Measurements from ENCODE around the gene NTM.

The NTM gene

DNA sequence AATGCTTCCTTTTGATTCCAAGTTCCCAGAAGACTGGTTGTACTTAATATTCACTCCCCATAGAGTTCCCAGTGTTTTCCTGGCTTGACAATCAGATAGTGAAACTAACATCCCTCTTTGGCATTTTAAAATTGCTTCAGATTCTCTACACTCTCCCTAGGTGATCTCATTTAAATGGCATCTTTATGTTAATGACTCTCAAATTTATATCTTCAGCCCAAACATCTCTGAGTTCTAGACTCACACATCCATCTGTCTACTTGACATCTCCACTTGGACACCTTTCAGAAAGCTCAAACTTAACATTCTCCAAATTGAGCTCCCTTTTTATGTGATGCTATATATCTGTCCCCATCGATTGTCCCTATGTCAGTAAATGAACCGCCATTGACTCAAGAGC is 232.0 kb downstream of the NTM start:
- TF ChIP-seq TAF1 (IDR thresholded peaks at IDR 0.05; ENCODE audit: low read depth, low read length) (no peak), PAX5 (IDR thresholded peaks at IDR 0.05; ENCODE audit: insufficient read depth, low read length, severe bottlenecking) (no peak), SPI1 (IDR thresholded peaks at IDR 0.05; ENCODE audit: low read depth, low read length) (no peak), POLR2A (IDR thresholded peaks at IDR 0.05; ENCODE audit: low read depth, low read length) (no peak), POU2F2 (IDR thresholded peaks at IDR 0.05; ENCODE audit: low read depth, low read length) (no peak), POLR2AphosphoS5 (IDR thresholded peaks at IDR 0.05; ENCODE audit: low read depth, low read length) (no peak)
- DNase-seq (ENCODE audit: insufficient read length, low spot score) (no peak), FAIRE-seq (no peak)

DNA sequence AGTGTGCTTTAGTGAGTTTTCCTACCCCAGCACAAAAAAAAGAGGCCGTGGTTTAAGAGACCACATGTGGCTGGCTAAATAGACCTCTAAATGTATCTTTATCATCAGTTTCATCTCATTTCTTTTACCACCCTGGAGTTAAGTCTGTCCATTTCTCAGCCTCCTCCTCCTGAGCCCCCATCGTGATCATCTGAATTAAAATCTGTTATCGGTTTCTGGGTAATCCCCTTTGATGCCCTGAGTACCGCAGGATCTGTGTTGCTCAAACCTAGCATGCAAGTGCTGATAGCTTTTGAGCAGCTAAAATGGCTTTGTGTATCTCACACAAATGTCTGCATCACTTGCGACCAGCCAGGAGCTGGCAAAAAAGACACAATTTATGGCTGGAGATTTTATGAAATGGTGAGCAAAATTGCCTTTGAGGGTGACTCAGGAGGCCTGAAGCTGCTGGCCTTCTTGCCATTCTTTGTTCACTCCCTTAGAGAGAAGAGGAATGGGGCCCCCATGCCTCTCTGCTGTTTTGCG is 236.5 kb downstream of the NTM start:
- TF ChIP-seq POLR2A (IDR thresholded peaks at IDR 0.05; ENCODE audit: low read depth, low read length), result no peak
- no peak for TF ChIP-seq POU2F2 (IDR thresholded peaks at IDR 0.05; ENCODE audit: low read depth, low read length)
- TF ChIP-seq PAX5 (IDR thresholded peaks at IDR 0.05; ENCODE audit: insufficient read depth, low read length, severe bottlenecking), result no peak
- TF ChIP-seq TAF1 (IDR thresholded peaks at IDR 0.05; ENCODE audit: low read depth, low read length), result no peak
- no peak for TF ChIP-seq POLR2AphosphoS5 (IDR thresholded peaks at IDR 0.05; ENCODE audit: low read depth, low read length)
- no peak for TF ChIP-seq SPI1 (IDR thresholded peaks at IDR 0.05; ENCODE audit: low read depth, low read length)
- DNase-seq (ENCODE audit: insufficient read length, low spot score) (no peak), FAIRE-seq (no peak)

DNA sequence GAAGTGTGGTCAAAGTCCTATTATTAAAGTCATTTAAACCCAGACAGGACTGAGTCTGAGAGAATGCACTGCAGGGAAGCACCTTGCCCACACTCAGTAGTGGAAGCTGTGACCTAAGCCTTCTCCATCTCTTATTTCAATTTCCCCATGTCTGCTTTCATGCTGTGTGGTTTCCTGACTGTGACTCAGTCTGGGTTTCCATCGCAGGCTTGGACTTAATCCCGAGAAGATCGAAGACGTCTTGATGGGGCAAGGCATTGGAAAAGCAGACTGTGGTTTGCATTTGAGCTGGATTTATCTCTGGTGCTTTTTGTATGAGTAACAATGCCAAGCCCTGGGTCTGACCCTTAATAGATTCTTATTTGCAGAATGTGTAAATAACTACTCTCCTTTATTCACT is 238.9 kb downstream of the NTM start:
- DNase-seq (ENCODE audit: insufficient read length, low spot score), result no peak
- no peak for FAIRE-seq
- TF ChIP-seq POLR2AphosphoS5 (IDR thresholded peaks at IDR 0.05; ENCODE audit: low read depth, low read length), result no peak
- TF ChIP-seq POU2F2 (IDR thresholded peaks at IDR 0.05; ENCODE audit: low read depth, low read length), result no peak
- no peak for TF ChIP-seq POLR2A (IDR thresholded peaks at IDR 0.05; ENCODE audit: low read depth, low read length)
- TF ChIP-seq PAX5 (IDR thresholded peaks at IDR 0.05; ENCODE audit: insufficient read depth, low read length, severe bottlenecking), result no peak
- TF ChIP-seq TAF1 (IDR thresholded peaks at IDR 0.05; ENCODE audit: low read depth, low read length), result no peak
- no peak for TF ChIP-seq SPI1 (IDR thresholded peaks at IDR 0.05; ENCODE audit: low read depth, low read length)

GRCh38 chr11:131609921-131610320 is 239.5 kb downstream of the NTM start:
- no peak for TF ChIP-seq SPI1 (IDR thresholded peaks at IDR 0.05; ENCODE audit: low read depth, low read length)
- no peak for TF ChIP-seq PAX5 (IDR thresholded peaks at IDR 0.05; ENCODE audit: insufficient read depth, low read length, severe bottlenecking)
- no peak for TF ChIP-seq POU2F2 (IDR thresholded peaks at IDR 0.05; ENCODE audit: low read depth, low read length)
- TF ChIP-seq POLR2AphosphoS5 (IDR thresholded peaks at IDR 0.05; ENCODE audit: low read depth, low read length), result no peak
- no peak for TF ChIP-seq TAF1 (IDR thresholded peaks at IDR 0.05; ENCODE audit: low read depth, low read length)
- TF ChIP-seq POLR2A (IDR thresholded peaks at IDR 0.05; ENCODE audit: low read depth, low read length), result no peak
- FAIRE-seq, result no peak
- no peak for DNase-seq (ENCODE audit: insufficient read length, low spot score)

GRCh38 chr11:131611322-131611721 is 240.9 kb downstream of the NTM start:
- TF ChIP-seq SPI1 (IDR thresholded peaks at IDR 0.05; ENCODE audit: low read depth, low read length) (no peak), POU2F2 (IDR thresholded peaks at IDR 0.05; ENCODE audit: low read depth, low read length) (no peak), POLR2A (IDR thresholded peaks at IDR 0.05; ENCODE audit: low read depth, low read length) (no peak), PAX5 (IDR thresholded peaks at IDR 0.05; ENCODE audit: insufficient read depth, low read length, severe bottlenecking) (no peak), POLR2AphosphoS5 (IDR thresholded peaks at IDR 0.05; ENCODE audit: low read depth, low read length) (no peak), TAF1 (IDR thresholded peaks at IDR 0.05; ENCODE audit: low read depth, low read length) (no peak)
- no peak for FAIRE-seq

DNA sequence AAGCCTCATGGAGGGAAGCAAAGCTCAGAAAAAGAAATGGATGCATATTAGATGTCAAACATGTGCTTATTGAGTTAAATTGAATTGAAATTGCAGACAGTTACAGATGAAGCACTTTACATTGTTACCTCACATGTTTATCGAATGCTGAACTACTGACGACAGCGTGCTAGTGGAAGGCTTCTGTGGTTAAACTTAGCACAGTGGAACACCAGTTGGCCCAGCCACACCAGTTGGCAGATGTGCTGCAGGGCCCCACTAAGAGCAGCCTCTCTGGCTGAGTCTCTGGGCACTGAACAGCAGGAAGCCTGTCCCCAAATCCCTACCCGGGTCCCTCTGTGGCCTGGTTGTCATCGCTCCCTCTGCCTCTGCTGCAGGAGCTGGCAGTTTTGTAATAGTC is 242.1 kb downstream of the NTM start:
- DNase-seq (ENCODE audit: insufficient read length, low spot score) (no peak), FAIRE-seq (no peak)
- no peak for TF ChIP-seq PAX5 (IDR thresholded peaks at IDR 0.05; ENCODE audit: insufficient read depth, low read length, severe bottlenecking)
- no peak for TF ChIP-seq POLR2AphosphoS5 (IDR thresholded peaks at IDR 0.05; ENCODE audit: low read depth, low read length)
- no peak for TF ChIP-seq SPI1 (IDR thresholded peaks at IDR 0.05; ENCODE audit: low read depth, low read length)
- no peak for TF ChIP-seq POU2F2 (IDR thresholded peaks at IDR 0.05; ENCODE audit: low read depth, low read length)
- no peak for TF ChIP-seq POLR2A (IDR thresholded peaks at IDR 0.05; ENCODE audit: low read depth, low read length)
- no peak for TF ChIP-seq TAF1 (IDR thresholded peaks at IDR 0.05; ENCODE audit: low read depth, low read length)

More at GRCh38 chr11:131611322-131611721, 240.9 kb downstream of the NTM start:
- DNase-seq (ENCODE audit: insufficient read length, low spot score), result no peak

DNA sequence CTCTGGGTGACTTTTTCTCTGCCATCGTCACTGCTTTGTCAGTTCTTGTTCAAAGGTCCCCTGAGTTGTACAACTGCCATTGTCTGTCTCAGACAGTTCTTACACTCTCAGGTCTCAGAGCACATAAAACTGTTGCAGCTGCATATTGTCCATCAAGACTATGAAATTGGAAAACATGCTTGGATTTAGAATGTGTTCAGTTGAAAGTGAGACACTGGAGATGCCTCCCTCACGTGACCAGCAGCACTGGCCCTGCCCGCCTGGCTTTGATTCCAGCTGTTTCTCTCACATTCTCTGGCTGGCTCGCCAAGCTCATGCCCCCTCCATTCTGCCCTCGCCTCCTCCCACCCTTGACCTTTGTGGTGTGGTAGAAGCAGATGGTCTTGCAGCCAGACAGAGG is 244.2 kb downstream of the NTM start:
- TF ChIP-seq POU2F2 (IDR thresholded peaks at IDR 0.05; ENCODE audit: low read depth, low read length), result no peak
- TF ChIP-seq TAF1 (IDR thresholded peaks at IDR 0.05; ENCODE audit: low read depth, low read length), result no peak
- no peak for TF ChIP-seq POLR2A (IDR thresholded peaks at IDR 0.05; ENCODE audit: low read depth, low read length)
- no peak for TF ChIP-seq POLR2AphosphoS5 (IDR thresholded peaks at IDR 0.05; ENCODE audit: low read depth, low read length)
- TF ChIP-seq SPI1 (IDR thresholded peaks at IDR 0.05; ENCODE audit: low read depth, low read length), result no peak
- no peak for TF ChIP-seq PAX5 (IDR thresholded peaks at IDR 0.05; ENCODE audit: insufficient read depth, low read length, severe bottlenecking)
- FAIRE-seq (no peak), DNase-seq (ENCODE audit: insufficient read length, low spot score) (no peak)

- no peak for TF ChIP-seq SPI1 (IDR thresholded peaks at IDR 0.05; ENCODE audit: low read depth, low read length)
- TF ChIP-seq POLR2AphosphoS5 (IDR thresholded peaks at IDR 0.05; ENCODE audit: low read depth, low read length), result no peak
- no peak for TF ChIP-seq TAF1 (IDR thresholded peaks at IDR 0.05; ENCODE audit: low read depth, low read length)
- no peak for TF ChIP-seq PAX5 (IDR thresholded peaks at IDR 0.05; ENCODE audit: insufficient read depth, low read length, severe bottlenecking)
- TF ChIP-seq POU2F2 (IDR thresholded peaks at IDR 0.05; ENCODE audit: low read depth, low read length), result no peak
- no peak for TF ChIP-seq POLR2A (IDR thresholded peaks at IDR 0.05; ENCODE audit: low read depth, low read length)
- DNase-seq (ENCODE audit: insufficient read length, low spot score) (no peak), FAIRE-seq (no peak)
Observed at GRCh38 chr11:131615611-131616010, 245.2 kb downstream of the NTM start.

- TF ChIP-seq POU2F2 (IDR thresholded peaks at IDR 0.05; ENCODE audit: low read depth, low read length), result no peak
- no peak for TF ChIP-seq POLR2A (IDR thresholded peaks at IDR 0.05; ENCODE audit: low read depth, low read length)
- no peak for TF ChIP-seq PAX5 (IDR thresholded peaks at IDR 0.05; ENCODE audit: insufficient read depth, low read length, severe bottlenecking)
- TF ChIP-seq POLR2AphosphoS5 (IDR thresholded peaks at IDR 0.05; ENCODE audit: low read depth, low read length), result no peak
- no peak for TF ChIP-seq SPI1 (IDR thresholded peaks at IDR 0.05; ENCODE audit: low read depth, low read length)
- no peak for TF ChIP-seq TAF1 (IDR thresholded peaks at IDR 0.05; ENCODE audit: low read depth, low read length)
- peak; percentile 16 for DNase-seq (ENCODE audit: insufficient read length, low spot score)
- FAIRE-seq, result no peak
Observed at GRCh38 chr11:131616481-131617140, 246.2 kb downstream of the NTM start.

Measured in GM12891 (cell line).